ENCODE results near the gene SMAGP. TPM values are rescaled to one million over a fixed set of nuclear protein-coding genes. Genes with fewer than 3 reads are reported as not detected.

SMAGP gene
- total and polyA plus RNA-seq, 4 donors = 2.4 to 6.4 (median 4.2) TPM

DNA sequence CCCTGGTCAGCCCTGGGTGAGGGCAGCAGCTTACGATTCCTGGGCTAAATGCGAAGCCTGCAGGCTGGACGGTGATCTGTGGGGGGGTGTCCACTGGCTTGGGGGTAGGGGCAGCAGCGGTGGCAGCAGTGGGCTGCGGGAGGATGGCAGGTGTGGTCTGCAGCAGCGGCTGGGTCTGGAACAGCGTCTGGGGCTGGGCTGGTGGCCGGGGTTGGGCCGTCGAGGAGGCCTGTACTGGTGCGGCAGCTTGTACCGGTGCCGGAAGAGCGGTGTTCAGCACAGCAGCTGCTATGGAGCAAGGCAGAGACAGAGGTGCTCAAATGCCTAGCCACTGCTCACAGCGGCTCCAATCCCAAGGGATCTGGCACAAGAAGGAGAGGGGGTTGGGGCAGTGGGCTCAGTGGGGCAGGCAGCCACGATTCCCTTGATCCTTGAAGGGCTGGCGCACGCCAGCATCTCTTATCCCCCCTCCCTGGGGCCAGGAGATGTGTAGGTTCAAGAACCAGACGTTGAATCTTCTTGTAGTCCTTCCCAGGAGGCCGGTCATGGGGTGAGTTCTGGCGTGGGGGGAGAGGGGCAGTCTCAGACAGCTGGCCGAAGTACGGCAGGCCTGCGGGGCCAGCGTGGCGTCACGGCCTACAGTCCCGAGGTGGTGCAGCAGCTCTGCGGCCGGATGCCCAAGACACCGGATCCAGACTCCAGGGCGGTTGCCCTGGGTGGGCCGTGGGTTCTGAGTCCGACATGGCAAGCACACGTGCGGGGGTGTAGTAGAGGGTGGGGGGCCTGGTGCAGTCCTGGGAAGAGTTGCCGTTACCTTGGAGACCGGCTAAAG is 72.3 kb downstream of the SMAGP start:
- Histone ChIP-seq H3K27me3 (ENCODE audit: control insufficient read depth in 4 of 4, insufficient read depth in 4 of 4, low read length in 3 of 4) (no peaks in the 10 kb centered on the region), H3K36me3 (ENCODE audit: control insufficient read depth in 4 of 4, insufficient read depth in 3 of 4, low read depth in 1 of 4, low read length in 3 of 4) (no peaks in the 10 kb centered on the region), H3K27ac (ENCODE audit: low read depth in 1 of 2, low read length in 2 of 2) (no peak overlapping the region), H3K4me3 (ENCODE audit: low read depth in 1 of 3, low read length in 3 of 3) (no peak overlapping the region), H3K9me3 (ENCODE audit: control insufficient read depth in 4 of 4, low read length in 3 of 4) (no peaks in the 10 kb centered on the region), H3K9ac (ENCODE audit: low read depth in 1 of 2, low read length in 2 of 2) (no peak overlapping the region), H3K4me1 (ENCODE audit: control insufficient read depth in 4 of 4, insufficient read depth in 4 of 4, low read length in 3 of 4) (peaks cover 0 to 2% (median 0%) of the 10 kb centered on the region in 4 donors)
- WGBS = 98% methylated on average over 38 of the region's 38 CpGs
- DNase-seq (ENCODE audit: low spot score) = no peak
- TF ChIP-seq GABPA (IDR thresholded peaks at IDR 0.05 in 1 of 2, conservative IDR thresholded peaks at IDR 0.05 in 1 of 2) = no peak
- TF ChIP-seq, protein P1, sequence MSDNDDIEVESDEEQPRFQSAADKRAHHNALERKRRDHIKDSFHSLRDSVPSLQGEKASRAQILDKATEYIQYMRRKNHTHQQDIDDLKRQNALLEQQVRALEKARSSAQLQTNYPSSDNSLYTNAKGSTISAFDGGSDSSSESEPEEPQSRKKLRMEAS (IDR thresholded peaks at IDR 0.05) = no peak

DNA sequence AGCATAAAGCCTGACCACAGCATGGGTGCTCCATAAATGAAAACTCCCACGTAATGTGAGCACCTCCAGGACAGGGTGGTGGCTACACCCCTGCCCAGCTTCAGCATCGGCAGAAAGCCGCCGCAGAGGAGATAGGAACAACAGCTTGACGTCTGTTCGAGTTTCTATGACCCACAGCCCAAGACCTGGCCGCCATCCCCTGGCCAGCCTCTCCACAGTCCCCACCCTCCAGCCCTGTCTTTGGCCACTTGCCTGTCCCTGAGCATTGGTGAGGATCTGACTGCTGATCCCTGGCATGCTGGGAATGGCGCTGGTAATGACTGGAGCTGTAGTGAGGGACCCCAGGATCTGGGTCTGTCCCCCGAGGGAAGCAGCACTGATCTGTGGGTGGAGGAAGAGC is 73.7 kb downstream of the SMAGP start:
- H3K9ac ChIP-seq (ENCODE audit: low read depth in 1 of 2, low read length in 2 of 2) = no peak overlapping the region
- H3K9me3 ChIP-seq (ENCODE audit: control insufficient read depth in 4 of 4, low read length in 3 of 4) = no peaks in the 10 kb centered on the region
- whole genome bisulfite sequencing = 94% methylated on average over 9 of the region's 9 CpGs
- TF ChIP-seq, protein P1 (IDR thresholded peaks at IDR 0.05) = no peak
- TF ChIP-seq, protein P2, sequence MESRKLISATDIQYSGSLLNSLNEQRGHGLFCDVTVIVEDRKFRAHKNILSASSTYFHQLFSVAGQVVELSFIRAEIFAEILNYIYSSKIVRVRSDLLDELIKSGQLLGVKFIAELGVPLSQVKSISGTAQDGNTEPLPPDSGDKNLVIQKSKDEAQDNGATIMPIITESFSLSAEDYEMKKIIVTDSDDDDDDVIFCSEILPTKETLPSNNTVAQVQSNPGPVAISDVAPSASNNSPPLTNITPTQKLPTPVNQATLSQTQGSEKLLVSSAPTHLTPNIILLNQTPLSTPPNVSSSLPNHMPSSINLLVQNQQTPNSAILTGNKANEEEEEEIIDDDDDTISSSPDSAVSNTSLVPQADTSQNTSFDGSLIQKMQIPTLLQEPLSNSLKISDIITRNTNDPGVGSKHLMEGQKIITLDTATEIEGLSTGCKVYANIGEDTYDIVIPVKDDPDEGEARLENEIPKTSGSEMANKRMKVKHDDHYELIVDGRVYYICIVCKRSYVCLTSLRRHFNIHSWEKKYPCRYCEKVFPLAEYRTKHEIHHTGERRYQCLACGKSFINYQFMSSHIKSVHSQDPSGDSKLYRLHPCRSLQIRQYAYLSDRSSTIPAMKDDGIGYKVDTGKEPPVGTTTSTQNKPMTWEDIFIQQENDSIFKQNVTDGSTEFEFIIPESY (IDR thresholded peaks at IDR 0.05) = no peak
- no peak for TF ChIP-seq SP1 (IDR thresholded peaks at IDR 0.05)
- TF ChIP-seq FOXA1 (IDR thresholded peaks at IDR 0.05) = no peak
- TF ChIP-seq EGR1 (IDR thresholded peaks at IDR 0.05; ENCODE audit: low read depth in 2 of 2) = no peak
- TF ChIP-seq NR2F2 (IDR thresholded peaks at IDR 0.05) = no peak
- TF ChIP-seq HNF4A (conservative IDR thresholded peaks at IDR 0.05) = no peak
- no peak for TF ChIP-seq TAF1 (conservative IDR thresholded peaks at IDR 0.05)
- TF ChIP-seq RXRA (IDR thresholded peaks at IDR 0.05) = no peak
- no peak for TF ChIP-seq HNF4G (IDR thresholded peaks at IDR 0.05)
- TF ChIP-seq GABPA (IDR thresholded peaks at IDR 0.05 in 1 of 2, conservative IDR thresholded peaks at IDR 0.05 in 1 of 2) = no peak
- TF ChIP-seq, protein P3, sequence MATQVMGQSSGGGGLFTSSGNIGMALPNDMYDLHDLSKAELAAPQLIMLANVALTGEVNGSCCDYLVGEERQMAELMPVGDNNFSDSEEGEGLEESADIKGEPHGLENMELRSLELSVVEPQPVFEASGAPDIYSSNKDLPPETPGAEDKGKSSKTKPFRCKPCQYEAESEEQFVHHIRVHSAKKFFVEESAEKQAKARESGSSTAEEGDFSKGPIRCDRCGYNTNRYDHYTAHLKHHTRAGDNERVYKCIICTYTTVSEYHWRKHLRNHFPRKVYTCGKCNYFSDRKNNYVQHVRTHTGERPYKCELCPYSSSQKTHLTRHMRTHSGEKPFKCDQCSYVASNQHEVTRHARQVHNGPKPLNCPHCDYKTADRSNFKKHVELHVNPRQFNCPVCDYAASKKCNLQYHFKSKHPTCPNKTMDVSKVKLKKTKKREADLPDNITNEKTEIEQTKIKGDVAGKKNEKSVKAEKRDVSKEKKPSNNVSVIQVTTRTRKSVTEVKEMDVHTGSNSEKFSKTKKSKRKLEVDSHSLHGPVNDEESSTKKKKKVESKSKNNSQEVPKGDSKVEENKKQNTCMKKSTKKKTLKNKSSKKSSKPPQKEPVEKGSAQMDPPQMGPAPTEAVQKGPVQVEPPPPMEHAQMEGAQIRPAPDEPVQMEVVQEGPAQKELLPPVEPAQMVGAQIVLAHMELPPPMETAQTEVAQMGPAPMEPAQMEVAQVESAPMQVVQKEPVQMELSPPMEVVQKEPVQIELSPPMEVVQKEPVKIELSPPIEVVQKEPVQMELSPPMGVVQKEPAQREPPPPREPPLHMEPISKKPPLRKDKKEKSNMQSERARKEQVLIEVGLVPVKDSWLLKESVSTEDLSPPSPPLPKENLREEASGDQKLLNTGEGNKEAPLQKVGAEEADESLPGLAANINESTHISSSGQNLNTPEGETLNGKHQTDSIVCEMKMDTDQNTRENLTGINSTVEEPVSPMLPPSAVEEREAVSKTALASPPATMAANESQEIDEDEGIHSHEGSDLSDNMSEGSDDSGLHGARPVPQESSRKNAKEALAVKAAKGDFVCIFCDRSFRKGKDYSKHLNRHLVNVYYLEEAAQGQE (IDR thresholded peaks at IDR 0.05) = no peak
- H3K4me1 ChIP-seq (ENCODE audit: control insufficient read depth in 4 of 4, insufficient read depth in 4 of 4, low read length in 3 of 4) = peaks cover 0 to 2% (median 0%) of the 10 kb centered on the region in 4 donors
- no peak overlapping the region for H3K4me3 ChIP-seq (ENCODE audit: low read depth in 1 of 3, low read length in 3 of 3)
- DNase-seq (ENCODE audit: low spot score) = no peak
- no peaks in the 10 kb centered on the region for H3K36me3 ChIP-seq (ENCODE audit: control insufficient read depth in 4 of 4, insufficient read depth in 3 of 4, low read depth in 1 of 4, low read length in 3 of 4)
- H3K27me3 ChIP-seq (ENCODE audit: control insufficient read depth in 4 of 4, insufficient read depth in 4 of 4, low read length in 3 of 4) = no peaks in the 10 kb centered on the region
- H3K27ac ChIP-seq (ENCODE audit: low read depth in 1 of 2, low read length in 2 of 2) = no peak overlapping the region

Measured in liver (tissue), 9 donors.